HUES6 (cell line): Measurements from ENCODE around the gene COPS8.

ENCODE experiments used
- H3K27ac ChIP-seq: 2 replicates; pipeline ENCODE4 v1.7.0; 2013; ENCODE audit warnings: low read depth, mild to moderate bottlenecking, low read length, inconsistent platforms
- H3K27me3 ChIP-seq: 2 replicates; pipeline ENCODE4 v1.6.1; 2013; ENCODE audit warnings: low read length; ENCODE audit not compliant: control insufficient read depth, insufficient read depth
- H3K36me3 ChIP-seq: 2 replicates; pipeline ENCODE4 v1.6.1; 2013; ENCODE audit warnings: low read length; ENCODE audit not compliant: control insufficient read depth, insufficient read depth
- H3K4me1 ChIP-seq: 2 replicates; pipeline ENCODE4 v1.6.1; 2013; ENCODE audit warnings: low read length; ENCODE audit not compliant: control insufficient read depth, insufficient read depth
- H3K4me3 ChIP-seq: 2 replicates; pipeline ENCODE4 v1.5.1; 2013; ENCODE audit warnings: low read depth, low read length
- H3K9ac ChIP-seq: one replicate; pipeline ENCODE4 v1.6.1; 2013; ENCODE audit warnings: mild to moderate bottlenecking, low read length
- H3K9me3 ChIP-seq: 2 replicates; pipeline ENCODE4 v1.6.1; 2013; ENCODE audit warnings: low read depth, low read length; ENCODE audit not compliant: control insufficient read depth, insufficient read depth

The COPS8 gene

DNA sequence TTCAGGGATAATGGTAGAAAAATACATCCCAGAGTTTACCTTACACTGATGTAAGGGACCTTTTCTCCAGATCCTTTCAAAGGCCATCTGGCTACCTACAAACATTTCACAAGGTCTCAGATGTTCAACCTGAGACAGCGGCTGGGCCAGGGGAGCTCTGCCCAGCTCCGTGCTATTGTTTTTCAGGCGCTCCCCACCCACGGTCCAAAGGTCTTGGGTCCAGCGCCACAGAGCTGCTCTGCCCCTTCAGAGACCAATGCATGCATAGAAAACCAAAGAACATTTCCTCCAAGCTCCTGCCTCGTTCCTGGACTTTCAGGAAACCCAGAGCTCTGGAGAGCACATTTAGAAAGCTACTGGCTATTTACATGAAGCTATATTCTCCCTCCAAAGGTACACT, 40.3 kb downstream of the COPS8 start:
- H3K9ac ChIP-seq = no peak overlapping the region
- H3K36me3 ChIP-seq = no peaks in the 10 kb centered on the region
- H3K27ac ChIP-seq = no peak overlapping the region
- H3K9me3 ChIP-seq = peaks cover 33% of the 10 kb centered on the region
- no peak overlapping the region for H3K4me3 ChIP-seq
- no peaks in the 10 kb centered on the region for H3K27me3 ChIP-seq
- H3K4me1 ChIP-seq = peaks cover 11% of the 10 kb centered on the region

DNA sequence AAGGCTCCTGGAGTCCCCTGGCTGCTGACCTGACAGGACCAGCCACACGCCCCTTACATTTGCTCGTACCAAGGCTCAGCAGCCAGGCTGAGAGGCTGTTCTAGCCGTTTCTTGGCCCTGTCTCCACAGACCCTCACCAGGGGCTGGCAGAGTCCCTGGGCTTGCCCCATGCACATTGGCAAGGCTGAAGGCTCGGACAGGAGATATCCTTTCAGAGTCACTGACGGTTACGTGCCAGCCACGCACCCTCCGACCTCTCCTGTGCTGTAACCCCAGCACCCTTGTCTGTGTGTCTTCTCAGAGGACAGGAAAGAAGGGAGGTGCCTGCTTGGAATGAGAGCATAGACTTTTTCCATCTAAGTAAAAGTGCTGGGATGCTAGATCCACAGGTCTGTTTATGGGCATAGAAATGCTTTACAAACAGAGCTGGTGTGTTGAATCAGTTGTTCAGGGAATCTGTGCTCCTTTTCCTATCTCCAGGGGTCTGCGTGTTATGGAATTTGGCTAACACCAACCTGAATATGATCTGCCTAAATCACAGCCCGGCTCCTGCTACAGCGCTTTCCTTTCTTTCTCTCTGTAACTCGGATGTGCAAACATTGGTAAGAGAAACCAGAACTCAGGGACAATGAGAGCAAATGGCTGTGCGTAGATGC, 41.0 kb downstream of the COPS8 start:
- Histone ChIP-seq H3K4me1 (peaks cover 11% of the 10 kb centered on the region), H3K27ac (no peak overlapping the region), H3K4me3 (no peak overlapping the region), H3K36me3 (no peaks in the 10 kb centered on the region), H3K9ac (no peak overlapping the region), H3K27me3 (no peaks in the 10 kb centered on the region), H3K9me3 (peaks cover 30% of the 10 kb centered on the region)

DNA sequence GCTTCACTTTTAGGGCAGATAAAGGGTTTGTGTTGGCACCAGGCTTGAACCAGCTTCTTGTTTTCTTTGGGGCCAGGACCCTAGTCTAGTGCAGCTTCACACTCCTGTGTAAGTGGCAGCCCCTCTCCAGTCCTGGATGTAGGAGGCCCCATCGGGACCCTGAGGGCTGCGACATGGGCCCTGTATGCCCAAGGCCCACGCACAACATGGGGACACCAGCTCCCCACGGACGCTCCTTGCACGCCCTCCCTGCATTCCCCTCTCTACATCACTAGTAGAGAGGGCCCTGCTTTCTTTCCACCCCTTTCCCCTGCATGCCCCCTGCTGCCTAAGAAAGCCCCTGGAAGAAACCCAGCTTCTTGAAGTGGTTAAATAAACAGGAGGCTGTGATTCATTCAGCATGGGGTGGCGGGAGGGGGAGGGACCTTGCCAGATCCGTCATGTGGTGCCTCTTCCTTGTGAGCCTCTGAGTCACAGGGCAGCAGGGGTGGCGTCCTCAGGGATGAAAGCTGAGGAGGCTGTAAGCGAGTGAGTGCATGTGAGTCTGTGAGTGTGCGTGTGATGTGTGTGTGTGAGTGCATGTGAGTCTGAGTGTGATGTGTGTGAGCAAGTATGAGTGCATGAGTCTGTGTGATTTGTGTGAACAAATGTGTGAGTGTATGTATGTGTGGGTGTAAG, 42.5 kb downstream of the COPS8 start:
- Histone ChIP-seq H3K27ac (0 out of 2 replicates have a peak overlapping the region, but pooled peaks have one; percentile 9), H3K4me3 (no peak overlapping the region; the same call in 1 of the 2 replicates), H3K9ac (peak overlapping the region; percentile 47), H3K36me3 (no peaks in the 10 kb centered on the region), H3K4me1 (peaks cover 11% of the 10 kb centered on the region), H3K9me3 (peaks cover 26% of the 10 kb centered on the region), H3K27me3 (no peaks in the 10 kb centered on the region)

DNA sequence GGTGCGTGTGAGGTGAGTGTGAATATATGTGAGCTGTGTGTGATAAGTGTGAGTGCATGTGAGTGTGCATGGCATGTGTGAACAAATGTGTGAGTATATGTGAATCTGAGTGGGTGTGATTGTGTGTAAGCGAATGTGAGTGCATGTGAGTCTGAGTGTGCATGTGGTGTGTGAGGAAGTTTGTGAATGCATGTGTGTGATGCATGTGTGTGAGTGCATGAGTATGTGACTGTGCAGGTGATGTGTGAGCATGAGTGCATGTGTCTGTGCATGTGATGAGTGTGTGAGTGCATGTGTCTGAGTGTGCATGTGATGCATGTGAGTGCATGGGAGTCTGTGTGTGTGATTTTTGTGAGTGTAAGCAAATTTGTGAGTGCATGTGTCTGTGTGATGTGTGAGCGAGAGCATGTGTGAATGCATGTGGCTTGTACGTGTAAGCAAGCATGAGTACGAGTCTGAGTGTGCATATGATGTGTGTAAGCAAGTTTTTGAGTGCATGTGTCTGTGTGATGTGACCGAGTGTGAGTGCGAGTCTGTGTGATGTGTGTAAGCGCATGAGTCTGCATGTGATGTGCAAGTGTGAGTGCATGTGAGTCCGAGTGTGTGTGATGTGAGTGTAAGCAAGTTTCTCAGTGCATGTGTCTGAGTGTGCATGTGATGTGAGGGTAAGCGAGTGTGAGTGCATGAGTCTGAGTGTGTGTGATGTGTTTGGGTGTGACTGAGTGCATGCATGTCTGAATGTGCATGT, 43.3 kb downstream of the COPS8 start:
- H3K27ac ChIP-seq = no peak overlapping the region
- H3K36me3 ChIP-seq = no peaks in the 10 kb centered on the region
- peaks cover 11% of the 10 kb centered on the region for H3K4me1 ChIP-seq
- no peak overlapping the region for H3K9ac ChIP-seq
- peaks cover 26% of the 10 kb centered on the region for H3K9me3 ChIP-seq
- H3K4me3 ChIP-seq = no peak overlapping the region; the same call in 1 of the 2 replicates
- no peaks in the 10 kb centered on the region for H3K27me3 ChIP-seq

DNA sequence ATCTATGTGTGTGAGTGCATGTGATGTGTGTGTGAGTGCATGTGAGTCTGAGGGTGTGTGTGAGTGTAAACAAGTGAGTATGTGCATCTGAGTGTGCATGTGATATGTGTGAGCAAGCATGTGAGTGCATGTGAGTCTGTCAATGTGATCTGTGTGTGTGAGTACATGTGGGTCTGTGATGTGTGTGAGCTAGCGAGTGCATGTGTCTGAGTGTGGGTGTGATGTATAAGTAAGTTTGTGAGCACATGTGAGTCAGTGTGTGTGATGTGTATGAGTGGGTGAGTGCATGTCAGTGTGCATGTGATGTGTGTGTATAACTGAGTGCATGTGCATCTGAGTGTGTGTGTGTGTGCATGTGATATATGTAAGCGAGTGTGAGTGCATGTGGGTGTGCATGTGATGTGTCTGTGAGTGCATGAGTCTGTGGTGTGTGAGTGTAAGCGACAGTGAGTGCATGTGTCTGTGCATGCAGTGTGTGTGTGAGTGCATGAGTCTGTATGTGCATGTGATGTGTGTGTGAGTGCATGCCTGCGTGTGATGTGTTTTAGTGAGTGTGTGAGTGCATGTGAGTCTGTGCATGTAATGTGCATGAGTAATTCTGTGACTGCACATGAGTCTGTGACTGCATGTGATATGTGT, 44.1 kb downstream of the COPS8 start:
- H3K4me3 ChIP-seq = no peak overlapping the region
- no peaks in the 10 kb centered on the region for H3K36me3 ChIP-seq
- H3K9ac ChIP-seq = no peak overlapping the region
- H3K27me3 ChIP-seq = no peaks in the 10 kb centered on the region
- H3K4me1 ChIP-seq = peaks cover 11% of the 10 kb centered on the region
- H3K9me3 ChIP-seq = peaks cover 26% of the 10 kb centered on the region
- H3K27ac ChIP-seq = no peak overlapping the region

DNA sequence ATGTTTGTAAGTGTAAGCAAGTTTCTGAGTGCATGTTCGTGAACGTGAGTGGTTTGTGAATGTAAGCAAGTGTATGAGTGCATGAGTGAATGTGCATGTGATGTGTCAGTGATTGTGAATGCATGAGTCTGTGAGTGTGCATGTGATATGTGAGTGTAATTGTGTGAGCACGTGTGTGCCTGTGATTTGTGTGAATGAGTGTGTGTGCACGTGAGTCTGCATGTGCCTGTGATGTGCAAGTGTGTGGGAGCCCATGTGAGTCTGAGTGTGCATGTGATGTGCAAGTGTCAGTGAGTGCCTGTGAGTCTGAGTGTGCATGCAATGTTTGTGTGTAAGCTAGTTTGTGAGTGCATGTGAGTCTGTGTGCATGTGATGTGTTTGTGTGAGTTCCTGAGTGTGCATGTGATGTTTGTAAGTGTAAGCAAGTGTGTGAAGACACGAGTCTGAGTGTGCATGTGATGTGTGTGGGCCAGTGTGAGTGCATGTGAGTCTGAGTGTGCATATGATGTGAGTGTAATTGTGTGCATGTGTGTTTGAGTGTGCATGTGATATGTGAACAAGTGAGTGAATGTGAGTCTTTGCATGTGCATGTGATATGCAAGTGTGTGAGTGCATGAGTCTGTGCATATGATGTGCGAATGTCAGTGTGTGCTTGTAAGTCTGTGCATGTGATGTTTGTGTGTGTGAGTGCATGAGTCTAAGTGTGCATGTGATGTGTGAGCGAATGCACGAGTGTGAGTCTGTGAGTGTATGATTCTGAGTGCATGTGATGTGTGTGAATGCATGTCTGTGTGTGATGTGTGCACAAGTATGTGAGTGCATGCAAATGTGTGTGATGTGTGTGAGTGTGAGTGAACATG, 45.1 kb downstream of the COPS8 start:
- no peak overlapping the region for H3K27ac ChIP-seq
- no peaks in the 10 kb centered on the region for H3K36me3 ChIP-seq
- peaks cover 11% of the 10 kb centered on the region for H3K4me1 ChIP-seq
- H3K9ac ChIP-seq = no peak overlapping the region
- H3K9me3 ChIP-seq = peaks cover 26% of the 10 kb centered on the region
- no peaks in the 10 kb centered on the region for H3K27me3 ChIP-seq
- no peak overlapping the region for H3K4me3 ChIP-seq

DNA sequence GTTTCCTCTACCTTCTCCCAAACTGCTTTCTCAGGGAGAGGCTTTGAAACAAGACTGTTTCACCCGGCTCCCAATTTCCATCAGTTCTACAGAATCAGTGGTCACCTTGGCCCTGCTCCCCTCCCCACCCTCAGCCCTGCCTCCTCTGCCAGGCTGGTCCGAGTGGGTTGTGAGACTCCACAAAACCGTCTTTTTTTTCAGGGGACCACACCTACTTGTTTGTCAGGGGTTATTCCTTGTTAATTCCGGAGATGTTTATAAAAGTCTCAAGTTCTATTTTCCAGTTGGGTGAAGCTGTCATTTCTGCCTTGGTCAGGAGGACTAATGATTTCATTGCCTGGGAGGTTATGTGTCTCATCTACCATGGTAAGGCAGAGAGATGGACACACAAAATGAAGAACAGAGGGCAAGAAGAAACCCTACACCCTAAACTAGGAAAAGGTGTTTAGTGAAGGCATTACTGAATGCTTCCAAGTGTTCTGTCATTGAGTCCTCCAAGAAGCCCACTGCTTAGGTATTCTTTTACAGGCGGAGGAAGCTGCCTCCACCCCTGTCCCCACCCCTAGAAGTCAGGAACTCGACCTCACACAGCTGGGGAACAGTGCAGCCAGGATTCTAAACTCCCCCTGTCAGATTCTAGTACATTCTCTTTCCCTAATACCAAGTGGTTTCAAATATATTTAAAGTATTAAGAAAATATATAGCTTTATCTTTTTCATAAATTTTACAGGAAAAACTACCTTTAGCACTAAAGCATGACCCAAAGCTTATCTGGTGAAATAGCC, 46.3 kb downstream of the COPS8 start:
- peaks cover 26% of the 10 kb centered on the region for H3K9me3 ChIP-seq
- no peak overlapping the region for H3K27ac ChIP-seq
- H3K4me3 ChIP-seq = no peak overlapping the region
- H3K36me3 ChIP-seq = no peaks in the 10 kb centered on the region
- peaks cover 11% of the 10 kb centered on the region for H3K4me1 ChIP-seq
- no peaks in the 10 kb centered on the region for H3K27me3 ChIP-seq
- H3K9ac ChIP-seq = no peak overlapping the region

DNA sequence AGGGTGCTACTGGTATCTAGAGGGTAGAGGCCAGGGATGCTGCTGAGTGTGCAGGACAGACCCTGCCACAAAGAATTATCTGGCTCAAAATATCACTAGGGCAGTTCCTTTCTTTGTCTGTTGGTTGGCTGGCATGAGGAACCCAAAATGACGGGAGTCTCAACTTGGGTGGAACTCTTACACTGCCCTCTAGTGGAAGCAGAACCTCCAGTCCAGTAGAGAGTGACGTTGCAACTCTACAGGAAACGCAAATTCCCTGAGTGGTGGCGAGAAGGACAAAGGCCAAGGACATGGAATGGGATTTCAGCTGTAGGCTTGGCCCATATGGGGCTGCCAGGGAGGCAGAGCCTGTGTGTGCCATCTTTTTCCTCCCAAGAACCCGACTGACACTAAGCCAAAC, 47.1 kb downstream of the COPS8 start:
- Histone ChIP-seq H3K9me3 (peaks cover 26% of the 10 kb centered on the region), H3K4me1 (peaks cover 8% of the 10 kb centered on the region), H3K36me3 (no peaks in the 10 kb centered on the region), H3K27ac (no peak overlapping the region), H3K27me3 (no peaks in the 10 kb centered on the region), H3K4me3 (no peak overlapping the region), H3K9ac (no peak overlapping the region)

DNA sequence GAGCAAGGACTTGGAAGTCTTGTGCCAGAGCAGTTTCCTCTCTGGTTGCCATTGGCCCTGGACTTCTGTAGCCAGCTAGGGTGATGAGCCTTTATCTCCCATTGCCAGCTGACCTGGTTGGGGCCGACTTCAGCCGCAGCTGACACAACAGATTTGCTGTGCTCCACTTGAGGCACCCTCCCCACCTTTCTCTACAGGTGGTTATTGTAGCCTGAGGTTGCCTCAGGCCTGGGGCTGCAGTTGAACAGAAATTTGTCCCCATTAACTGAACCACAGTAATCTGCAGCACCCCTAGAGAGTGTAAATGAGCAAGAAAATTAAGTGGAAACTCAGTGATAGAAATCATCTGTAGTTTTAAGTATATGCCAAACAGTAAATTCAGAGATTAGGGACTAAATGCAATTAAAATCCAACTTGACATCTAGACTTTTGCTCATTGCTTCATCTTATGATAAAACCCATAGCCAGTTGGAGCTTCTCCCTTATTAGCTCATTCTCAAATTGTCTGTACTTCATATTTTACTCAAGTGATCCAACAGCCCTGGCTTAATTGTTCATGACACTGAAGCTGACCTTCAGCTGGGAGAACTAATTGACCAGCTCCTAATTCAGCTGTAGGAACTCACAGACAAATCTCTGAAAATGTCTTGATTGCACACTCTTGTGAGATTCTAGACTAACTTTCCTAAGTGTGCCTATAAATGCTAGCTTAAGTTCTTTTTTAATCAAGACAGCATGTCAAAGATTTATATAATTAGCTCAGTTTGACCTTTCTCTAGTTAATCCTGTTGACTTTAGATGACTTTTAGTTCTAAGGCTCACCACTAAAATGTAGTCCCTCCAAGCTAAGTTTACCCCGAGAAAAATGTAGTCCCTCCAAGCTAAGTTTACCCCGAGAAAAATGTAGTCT, 48.9 kb downstream of the COPS8 start:
- Histone ChIP-seq H3K36me3 (no peaks in the 10 kb centered on the region), H3K4me3 (no peak overlapping the region), H3K9me3 (peaks cover 17% of the 10 kb centered on the region), H3K27ac (no peak overlapping the region), H3K27me3 (no peaks in the 10 kb centered on the region), H3K9ac (no peak overlapping the region), H3K4me1 (no peaks in the 10 kb centered on the region)
